Measurements from ENCODE around the gene TM9SF3.
A peak's percentile ranks its signal among the peaks of the same experiment; 100 is the strongest.

The TM9SF3 gene

DNA sequence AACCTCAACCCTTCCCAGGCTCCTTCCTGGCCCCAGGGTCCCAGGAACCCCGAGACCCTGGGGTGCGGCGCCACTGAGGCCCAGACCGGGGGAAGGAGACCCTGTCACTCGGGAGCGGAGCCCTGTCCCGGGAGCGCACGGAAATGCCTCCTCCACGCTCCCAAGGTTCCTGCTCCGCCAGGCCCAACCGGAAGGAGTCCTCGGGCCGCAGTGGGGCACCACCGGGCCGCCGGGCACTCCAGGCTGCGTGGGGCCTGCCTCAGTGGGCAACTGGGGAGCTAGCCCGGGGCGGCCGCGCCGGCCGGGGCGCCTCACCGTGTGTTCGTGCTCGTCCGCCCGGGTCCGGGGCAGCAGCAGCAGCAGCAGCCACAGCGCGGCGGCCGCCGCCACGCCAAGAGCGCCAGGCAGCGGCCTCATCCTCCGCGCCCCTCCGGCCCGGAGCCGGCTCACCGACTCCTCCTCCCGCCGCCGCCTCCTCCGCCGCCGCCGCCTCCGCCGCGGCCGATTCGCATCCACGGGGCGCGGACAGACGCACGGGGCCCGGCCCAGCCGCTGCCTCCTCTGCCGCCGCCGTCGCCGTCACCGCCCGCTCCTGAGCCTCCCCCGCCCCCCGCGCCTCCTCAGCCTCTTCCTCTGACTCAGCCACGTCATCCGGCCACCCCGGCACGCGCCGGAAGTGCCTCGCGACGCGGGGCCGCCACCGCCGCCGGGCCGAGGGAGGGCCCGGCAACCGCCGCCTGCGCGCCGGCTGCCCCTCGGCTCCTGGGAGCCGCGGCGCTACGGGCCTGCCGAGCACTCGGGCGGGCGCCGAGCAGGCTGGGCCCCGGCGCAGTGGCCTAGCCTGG is at the start of gene TM9SF3:
TSS of gene TM9SF3 (minus strand) at position 594 of the 845 bp plus-strand sequence. CDS start at position 417, 177 bp downstream.
- peak; percentile 89 to 91 for DNase-seq (ENCODE audit: low read depth in 2 of 2)

DNA sequence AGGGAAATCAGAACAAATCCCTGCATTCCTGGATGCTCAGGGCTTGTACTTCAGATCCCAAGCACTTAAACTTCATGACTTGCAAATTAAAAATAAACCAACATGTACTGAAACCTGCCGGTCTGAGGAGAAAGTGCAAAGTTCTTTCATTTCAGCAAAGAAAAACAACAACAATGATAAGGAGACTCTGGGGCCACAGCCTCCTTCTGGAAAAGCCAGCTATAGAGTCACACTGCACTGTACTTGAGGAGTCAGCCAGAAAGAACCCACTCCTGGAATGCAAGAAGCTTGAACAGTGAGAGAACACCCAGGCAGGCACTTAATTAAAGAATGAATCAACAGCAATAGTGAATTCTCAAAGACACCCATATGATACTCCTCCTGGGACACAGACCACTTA is 49.7 kb upstream of the TM9SF3 start:
- DNase-seq (ENCODE audit: low read depth in 2 of 2): no peak

DNA sequence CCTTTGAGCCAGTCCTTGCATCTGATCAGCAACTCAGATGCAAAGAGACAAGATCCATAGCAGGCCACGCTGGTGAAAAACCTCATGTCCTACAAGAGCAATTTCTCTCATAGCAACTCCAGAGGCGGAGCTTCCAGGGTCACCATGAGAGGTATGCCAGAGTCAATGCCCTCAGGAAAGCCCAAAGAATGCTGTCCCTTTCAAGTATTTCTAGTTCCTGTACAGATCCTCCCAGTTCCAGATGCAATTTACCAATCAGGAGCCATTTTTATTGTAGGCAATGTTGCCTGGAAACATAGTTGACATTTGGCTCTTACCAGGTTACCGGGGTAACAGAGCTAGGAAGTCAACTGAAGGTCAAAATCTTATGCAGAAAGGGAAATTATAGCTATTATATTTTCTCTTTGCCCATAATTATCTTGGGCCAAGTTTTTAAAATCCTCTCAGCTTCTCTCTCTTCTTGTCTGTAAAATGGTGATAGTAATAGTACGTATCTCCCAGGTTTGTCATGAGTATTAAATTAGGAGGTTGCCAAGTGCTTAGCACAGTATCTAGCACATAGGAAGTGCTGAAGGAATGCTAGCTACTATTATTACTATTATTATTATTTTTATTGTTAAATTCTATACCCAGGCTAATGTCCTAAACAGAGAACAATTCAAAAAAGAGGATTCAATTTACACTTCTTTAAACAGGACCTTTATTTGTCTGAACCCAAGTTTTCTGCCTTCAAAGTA is 46.3 kb upstream of the TM9SF3 start:
- no peak for DNase-seq (ENCODE audit: low read depth in 2 of 2)

DNA sequence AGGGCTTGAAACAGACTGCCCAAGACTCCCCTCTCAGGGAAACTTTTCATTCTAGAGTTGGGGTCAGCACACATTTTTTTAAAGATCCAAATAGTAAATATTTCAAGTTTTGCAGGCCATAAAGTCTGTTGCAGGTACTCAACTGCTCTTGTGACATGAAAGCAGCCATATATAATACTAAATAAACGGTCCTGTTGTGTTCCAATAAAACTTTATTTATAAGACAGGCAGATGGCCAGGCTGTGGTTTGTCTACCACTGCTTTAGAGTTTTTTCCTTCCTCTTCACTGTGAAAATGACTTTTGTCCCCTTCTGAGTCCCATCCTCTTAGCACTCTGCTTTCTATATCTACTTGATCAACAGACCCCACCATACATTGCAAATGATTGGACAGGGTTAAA is 40.5 kb upstream of the TM9SF3 start:
- no peak for DNase-seq (ENCODE audit: low read depth in 2 of 2)

DNA sequence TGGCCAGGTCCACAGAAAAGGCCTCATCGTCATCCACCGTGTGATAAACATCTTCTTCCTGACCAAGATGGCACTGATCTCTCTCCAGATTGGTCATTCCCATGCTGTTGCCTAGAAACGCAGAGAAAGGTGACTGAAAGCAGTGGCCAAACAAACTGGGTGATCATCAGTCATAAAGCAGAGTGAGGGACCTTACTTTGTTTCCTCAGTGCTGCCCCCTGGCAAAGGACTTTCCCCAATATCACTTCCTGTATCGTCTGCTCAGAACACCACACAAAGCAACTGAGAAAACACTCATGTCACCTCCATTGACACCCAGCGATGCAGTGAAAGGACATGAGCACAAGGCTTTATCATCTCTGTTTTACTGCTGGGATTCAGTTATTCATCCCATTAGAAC is 40.0 kb upstream of the TM9SF3 start:
- DNase-seq (ENCODE audit: low read depth in 2 of 2): no peak

DNA sequence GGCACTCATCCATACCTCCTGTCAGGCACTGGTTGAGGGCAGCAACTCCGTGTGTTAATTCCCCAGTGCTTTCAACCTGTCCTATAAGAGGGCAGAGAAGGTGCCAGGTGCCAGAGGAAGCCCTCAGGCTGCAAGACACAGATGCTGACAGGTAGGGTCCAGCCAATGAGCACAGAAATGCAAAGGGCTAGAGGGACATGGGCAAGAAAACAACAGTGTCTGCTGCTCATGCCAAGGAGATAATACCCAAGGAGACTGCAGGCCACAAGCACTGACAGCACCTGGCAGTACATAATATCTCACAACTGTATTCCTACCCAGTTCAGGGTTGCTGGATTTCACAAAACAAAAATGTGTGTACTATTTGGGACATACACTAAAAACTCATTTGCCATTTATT is 38.4 kb upstream of the TM9SF3 start:
- no peak for DNase-seq (ENCODE audit: low read depth in 2 of 2)

DNA sequence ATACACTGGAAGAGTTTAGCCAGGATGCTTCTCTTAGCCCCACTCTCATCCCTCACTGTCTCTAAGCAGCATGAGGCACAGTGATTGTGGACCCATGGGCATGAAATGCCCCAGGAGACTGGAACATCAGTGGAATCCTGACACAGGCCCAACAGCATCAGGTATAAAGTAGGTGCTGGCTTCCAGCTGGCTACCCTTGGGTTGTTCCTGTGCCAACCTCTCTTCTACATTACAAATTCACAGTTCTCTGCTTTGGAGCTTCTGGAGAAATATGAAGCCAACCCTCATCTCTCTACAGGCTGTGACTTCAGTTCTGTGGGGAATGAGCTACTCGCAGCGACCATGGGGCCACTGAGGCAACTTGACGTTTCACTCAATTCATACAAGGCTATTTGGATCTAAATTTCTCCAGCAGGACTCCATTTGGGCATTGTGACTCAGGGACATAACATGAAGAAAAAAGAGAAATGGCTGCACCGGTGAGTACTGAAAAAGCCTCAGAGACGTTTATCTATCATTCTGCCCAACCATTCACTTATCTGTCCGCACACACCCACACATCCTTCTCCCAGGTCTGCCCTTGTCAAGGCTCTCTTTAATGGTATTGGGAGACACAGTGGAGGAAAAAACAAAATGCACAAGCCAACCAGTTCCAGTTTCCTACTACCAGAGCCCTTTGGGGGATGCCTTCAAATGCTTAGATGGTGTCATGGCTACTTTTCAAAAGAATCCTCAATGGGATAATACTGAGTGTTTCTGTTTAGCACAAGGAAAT is 35.4 kb upstream of the TM9SF3 start:
- no peak for DNase-seq (ENCODE audit: low read depth in 2 of 2)

DNA sequence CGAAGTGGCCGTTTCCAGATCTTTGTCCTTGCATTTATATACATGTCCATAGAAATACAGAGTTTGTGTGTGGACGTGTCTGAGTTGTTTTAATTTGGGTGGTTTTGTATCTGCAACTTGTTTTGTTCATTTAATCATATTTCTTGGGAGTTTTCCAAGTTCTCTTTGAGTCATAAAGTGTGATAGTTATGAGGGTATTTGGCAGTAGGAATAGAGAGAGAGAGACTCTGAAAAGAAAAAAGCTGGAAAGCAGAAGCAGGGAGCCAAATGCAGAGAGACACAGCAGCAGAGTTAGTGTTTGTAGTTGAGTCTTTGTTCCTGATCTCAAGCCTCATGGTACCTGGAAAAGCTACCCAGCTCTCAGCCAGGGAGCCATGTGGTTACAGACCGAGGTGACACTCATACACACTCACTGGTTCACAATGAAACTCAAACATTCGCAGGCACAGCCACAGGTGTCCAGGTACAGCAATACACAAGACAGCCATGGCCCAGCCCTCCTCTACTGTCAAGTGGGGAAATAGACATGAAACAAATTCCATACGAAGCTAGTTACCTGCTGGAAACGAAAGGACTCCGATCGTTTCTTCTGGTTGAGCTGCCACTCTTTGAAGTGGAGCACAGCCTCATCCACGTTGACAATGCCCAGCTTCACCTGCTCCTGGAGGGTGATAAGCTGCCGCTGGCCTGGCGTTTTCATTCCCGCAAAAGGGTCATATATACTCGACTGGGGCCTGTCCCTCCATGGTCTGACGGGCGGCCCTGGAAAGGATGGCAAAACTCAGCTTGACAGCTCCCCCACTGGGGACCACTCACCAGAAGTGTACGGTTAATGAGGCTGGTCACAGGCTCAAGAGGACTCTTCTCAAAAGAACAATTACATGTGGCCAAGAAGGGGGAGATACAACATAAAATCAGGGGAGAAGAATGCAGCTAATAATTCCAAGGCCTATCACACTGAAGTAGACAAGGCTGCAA is 33.3 kb upstream of the TM9SF3 start:
- DNase-seq (ENCODE audit: low read depth in 2 of 2): no peak

DNA sequence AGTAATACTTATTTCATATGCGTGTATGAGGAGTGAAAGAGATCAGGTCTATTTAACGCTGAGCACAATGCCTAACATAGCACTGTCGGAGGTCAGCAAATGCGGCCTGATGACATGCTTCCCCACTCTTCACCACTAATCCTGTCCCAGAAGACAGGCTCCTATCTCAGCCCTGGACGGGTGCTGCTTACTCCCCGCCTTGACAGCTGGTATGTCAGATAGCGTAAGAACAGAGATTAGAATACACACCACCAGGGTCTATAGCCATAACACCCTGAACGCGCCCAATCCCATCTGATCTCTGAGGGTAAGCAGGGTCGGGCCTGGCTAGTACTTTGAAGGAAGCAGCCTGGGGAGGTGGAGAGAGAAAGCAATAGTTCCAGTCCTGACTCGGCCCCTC is 32.3 kb upstream of the TM9SF3 start:
- no peak for DNase-seq (ENCODE audit: low read depth in 2 of 2)

DNA sequence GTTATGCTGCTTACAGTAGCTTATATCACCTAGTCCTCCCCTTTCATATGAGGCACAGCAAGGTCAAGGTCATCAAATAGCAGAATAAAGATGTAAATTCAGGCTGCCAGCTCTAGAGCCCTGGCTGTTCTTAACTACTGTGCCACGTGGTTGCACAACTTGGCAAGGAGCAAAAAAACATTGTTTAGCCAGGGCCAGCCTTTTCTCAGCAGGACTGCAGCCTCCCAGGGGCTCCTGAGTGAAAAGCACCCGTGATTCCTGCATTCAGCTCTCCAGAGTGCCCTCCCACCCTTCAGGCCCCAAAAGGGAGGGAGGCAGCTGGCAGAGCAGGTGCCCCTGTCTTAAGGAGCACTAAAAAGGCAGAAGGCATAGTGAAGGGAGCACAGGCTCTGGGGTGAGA is 31.8 kb upstream of the TM9SF3 start:
- no peak for DNase-seq (ENCODE audit: low read depth in 2 of 2)

DNA sequence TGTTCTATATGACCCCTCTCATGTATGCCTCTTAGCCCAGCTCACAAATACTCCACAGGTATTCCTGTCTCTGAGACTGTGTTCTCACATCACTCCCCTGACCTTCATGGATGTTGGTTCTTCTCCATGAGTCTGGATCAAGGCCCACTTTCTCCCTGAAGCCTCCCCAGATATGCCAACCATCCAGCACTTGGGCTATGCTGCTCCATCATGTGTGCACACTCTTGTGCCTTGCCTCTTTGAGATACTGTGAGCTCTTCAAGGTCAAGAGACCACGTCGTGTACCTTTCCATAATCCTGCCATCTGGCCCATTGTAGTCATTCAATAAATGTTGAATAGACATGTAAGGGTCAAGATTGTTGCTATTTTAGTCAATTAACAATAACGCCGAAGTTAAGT is 30.1 kb upstream of the TM9SF3 start:
- no peak for DNase-seq (ENCODE audit: low read depth in 2 of 2)

DNA sequence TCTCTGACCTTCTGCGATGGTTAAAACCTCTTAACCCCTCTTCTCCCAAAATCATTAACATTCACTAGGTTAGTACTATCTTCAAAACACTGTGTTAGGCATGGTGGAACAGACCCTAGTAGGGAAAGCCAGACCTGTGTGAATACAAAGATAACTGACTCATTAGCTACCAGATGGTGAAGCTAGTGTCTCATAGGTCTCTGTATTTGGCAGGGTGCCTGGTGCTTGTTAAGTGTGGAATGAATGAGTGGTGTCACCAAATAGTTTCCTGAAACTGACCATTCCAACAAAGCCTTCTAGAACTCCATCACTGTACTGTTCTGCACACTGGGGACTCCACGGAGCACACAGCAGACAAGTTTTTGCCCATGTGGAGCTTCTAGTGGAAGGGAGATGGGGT is 27.7 kb upstream of the TM9SF3 start:
- DNase-seq (ENCODE audit: low read depth in 2 of 2): no peak

DNA sequence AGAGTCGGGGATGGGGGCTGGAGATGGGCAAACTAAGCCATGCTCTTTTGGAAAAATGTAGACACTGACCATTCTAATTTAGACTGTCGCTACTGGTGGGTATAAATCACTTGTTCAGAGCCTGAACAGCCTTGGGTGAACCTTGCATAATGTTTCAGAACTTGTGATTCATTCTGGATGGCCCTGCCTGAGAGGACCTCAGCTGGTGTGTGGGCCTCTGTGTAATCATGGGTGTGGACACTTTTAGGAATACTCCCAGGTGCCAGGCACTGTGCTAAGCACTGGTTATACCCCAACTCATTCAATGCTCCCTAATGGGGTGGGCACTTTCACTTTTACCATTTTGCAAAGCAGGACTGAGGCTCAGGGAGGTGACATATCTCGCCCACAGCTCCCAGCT is 26.8 kb upstream of the TM9SF3 start:
- no peak for DNase-seq (ENCODE audit: low read depth in 2 of 2)

DNA sequence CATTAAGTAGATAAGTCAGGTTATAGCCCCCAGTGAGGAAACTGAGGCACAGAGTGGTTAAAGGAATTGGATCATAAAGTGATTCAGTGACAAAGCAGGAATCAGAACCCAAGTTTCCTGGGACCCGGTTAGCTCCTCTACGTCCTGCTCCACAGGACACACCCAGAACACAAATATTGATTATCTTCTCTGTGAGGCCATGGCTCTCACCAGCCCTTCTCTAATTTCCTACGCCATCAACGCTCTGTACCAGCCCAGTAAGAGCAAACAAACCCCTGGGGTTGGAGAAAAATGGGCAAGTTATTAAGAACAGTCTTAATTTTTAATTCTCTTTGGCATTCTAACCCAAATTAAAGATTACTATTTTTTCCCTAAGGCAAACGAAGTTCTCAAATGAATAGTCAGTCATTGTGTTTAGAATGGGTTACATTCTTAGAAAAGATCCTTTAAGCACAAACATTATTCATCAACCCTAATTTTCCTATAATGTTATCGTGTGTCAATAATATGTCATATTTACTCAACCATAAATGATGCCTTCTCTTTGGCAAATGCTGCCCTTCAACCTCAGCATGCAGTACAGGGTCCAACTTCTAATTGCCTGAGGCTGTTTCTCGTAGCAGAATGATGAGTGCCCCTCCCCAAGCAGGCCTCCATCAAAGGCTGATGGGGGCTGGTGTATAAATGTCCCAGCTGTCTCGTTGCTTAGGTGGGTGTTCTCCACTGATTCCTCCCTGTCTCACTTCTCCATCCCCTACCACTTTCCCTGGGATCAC is 25.4 kb upstream of the TM9SF3 start:
- DNase-seq (ENCODE audit: low read depth in 2 of 2): no peak

DNA sequence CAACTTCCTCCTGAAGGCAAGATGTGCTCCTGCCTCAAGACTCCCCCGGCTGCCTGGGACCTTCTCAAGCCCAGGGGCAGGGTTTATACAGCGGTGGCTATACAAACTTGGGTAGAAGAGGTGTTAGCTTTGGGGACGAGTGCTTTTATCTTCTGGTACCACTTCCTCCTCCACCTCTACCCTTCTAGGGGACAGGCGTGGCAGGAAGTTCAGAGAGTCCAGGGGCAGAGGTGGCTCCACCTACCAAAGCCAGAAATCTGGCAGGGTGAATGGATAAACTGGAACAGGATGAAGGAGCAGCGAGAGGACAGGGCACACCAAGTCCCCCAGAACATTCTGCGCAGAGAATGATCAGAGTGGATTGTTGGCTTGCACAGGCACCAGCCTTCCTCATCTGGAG is 24.0 kb upstream of the TM9SF3 start:
- DNase-seq (ENCODE audit: low read depth in 2 of 2): no peak

DNA sequence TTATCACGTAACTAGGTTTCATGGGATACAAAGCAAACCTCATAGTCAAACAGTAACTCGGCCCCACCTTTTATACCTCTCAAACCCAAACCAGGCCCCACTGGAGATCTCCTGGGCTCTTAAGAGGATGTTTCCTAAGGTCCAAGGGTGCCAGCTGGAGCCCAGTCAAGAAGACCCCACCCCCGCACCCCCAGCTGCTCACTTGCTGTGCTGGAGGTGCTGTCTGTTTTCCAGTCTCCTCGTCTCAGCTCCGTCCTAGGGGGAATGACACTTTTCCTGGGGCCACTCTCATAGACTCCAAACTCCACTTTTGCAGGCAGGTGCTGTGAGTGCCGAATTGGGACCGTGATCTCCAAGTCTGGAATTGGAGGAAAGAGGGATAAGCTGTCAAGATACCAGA is 22.7 kb upstream of the TM9SF3 start:
- DNase-seq (ENCODE audit: low read depth in 2 of 2): no peak

DNA sequence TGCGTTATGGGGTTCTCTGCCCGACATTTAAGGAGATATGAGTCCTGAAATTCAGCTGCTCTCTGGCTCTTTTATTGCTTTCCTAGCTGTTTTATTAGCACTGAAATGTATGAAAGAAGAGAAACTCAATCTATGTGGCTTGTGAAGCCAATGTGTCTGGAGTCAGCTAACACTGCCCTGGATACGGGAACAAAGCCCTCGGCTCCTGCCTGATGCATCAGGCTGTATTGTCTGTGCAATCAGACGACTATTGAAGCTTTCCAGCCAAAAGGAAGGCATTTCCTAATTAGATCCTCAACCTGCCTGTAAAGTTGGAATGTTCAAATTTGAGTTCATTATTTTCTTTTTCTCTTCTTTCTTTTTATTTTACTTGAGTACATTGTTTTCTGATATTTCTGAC is 22.0 kb upstream of the TM9SF3 start:
- DNase-seq (ENCODE audit: low read depth in 2 of 2): no peak

DNA sequence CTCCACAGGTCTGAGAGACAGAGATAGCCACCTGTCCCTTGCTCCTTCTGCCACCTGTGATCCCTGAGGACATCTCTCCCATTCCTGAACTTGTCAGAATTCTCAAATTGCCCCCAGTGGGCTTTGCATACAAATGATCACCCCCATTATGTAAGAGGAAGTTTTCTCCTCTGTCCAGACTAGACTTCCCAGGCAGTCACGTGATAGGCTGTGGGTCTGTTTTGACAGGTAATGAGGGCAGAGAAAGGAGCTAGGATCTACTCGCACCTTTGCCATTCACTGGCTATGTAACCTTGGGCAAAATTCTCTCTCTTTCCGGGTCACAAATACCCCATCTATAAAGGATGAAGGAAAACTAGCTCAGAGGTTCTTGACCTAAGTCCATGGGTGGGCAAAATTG is 21.4 kb upstream of the TM9SF3 start:
- no peak for DNase-seq (ENCODE audit: low read depth in 2 of 2)

DNA sequence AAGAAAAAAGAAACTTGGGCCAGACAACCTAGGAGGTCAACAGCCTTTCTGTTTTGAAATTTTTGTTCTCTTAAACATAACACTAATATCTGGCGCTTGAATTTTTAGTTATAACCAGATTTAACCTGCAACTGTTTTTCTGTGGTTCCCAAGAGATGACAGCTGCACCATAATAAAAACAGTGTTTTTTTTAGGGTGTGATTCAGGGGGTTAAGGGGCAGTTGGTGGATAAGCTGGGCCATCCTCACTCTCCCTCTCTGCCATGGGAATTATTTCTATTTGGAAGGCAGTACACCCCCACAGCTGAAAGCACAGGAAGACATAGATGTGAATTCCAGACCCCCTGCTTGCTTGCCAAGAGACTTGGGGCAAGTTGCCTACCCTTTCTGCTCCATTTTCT is 20.1 kb upstream of the TM9SF3 start:
- no peak for DNase-seq (ENCODE audit: low read depth in 2 of 2)

DNA sequence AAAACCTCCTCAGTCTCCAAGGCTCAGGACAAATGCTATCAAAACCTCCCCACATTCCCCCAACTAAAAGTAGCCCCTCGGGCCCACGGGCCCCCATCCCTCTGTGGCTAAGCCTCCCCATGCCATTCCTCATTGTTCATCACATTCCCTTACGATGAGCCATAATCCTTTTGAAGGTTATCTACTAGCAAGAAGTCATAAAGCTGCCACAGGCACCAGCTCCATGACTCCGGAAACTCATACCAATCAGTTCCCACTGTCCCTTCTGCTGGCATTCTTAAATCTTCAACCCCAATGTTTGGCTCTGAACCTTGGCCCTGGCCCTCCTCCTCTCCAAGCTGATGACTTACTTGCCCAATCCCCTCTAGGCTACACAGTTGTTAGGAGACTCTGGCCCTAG is 19.4 kb upstream of the TM9SF3 start:
- no peak for DNase-seq (ENCODE audit: low read depth in 2 of 2)

DNA sequence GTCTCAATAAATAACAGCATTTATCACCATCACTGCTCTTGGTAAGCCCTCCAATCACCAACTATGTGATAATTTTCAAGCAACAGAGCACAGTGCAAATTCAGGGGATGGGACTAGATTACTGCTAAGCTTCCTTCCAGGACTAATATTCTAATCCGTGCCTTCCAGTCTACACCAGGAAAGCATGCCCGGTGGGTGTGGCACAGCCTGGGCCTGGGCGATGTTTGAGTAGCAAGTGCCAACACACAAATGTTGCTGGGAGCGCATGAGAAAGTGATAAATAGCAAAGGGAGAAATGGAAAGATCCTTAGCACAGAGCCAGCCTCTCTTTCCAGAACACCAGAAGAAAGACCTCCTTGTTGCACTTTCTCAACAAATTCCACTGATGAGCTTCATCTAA is 13.5 kb upstream of the TM9SF3 start:
- no peak for DNase-seq (ENCODE audit: low read depth in 2 of 2)
